T follicular helper cell (primary cell): ENCODE results near the gene NEK1.
"Not testable (repeated sequence)": the region's sequence is repeated elsewhere in the genome, so short reads cannot be mapped to it uniquely, and the experiment has no call there.

Experiments
- DNase-seq: peaks from one replicate; pipeline ENCODE4 v3.0.0-alpha.2; 2020; ENCODE audit warnings: low read depth

Gene NEK1

DNA sequence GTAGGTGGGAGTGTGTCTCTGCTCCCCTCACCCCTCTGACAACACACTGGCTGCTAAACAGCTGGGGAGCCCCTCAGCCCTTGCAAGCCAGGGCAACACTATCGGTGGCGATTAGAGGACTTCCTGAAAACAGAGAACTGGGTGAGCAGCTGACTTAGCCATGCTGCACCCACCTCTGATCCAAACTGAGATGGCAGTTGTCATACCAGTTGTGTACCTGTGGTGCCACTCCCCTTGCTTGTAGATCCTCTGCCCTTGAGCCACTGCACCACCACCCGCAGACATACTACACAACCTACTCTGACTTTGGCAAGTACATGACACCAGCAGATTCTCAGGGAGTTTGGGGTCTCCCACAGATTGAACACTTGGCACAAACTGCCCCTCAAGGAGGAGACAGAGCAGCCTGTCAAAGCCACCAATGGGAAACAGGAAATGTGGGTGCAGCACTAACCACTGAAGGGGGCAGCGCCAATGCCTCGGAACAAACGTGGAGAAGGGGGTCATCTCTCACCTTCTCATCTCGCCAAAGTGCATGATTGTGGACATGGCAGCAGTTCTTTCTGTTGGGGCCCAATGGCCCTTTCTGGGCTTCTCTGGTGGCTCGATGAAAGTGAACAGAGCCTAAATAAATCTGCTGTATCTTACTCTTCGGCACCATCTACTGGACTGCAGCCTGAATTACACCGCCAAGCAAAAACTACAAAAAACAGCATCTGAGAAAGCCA, 119.8 kb downstream of the NEK1 start:
- DNase-seq = no peak

DNA sequence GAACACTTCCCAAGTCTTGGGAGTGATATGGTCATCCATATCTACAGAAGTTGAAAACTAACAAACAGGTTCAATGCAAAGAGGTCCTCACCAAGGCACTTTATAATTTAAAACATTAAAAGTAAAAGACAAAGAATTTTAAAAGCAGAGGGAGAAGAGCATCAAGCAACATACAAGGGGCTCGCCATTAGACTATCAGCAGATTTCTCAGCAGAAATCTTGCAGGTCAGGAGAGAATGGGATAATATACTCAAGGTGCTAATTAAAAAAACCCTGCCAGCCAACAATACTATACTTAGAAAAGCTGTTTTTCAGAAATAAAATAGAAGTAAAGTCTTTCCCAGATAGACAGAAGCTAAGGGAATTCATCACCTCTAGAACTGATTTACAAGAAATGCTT, 121.2 kb downstream of the NEK1 start:
- DNase-seq = no peak

DNA sequence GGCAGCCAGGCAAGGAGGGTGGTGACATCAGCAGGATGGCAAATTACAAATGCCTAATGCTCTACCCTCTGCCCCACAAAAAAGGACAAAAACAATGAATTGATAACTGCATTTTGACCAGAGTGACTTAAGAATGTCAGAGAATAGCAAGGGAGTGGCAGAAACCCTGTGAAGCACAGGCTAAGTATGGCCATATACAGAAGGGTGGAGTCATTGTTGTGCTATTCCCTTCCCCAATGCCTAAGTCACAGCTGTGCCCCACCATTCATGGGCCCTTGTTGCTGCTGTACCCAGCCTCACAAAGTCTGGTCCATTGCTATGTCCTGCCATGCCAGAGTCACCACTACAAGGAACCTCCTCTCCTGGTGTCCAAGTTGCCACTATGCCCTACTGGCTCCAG, 123.1 kb downstream of the NEK1 start:
- no peak for DNase-seq

DNA sequence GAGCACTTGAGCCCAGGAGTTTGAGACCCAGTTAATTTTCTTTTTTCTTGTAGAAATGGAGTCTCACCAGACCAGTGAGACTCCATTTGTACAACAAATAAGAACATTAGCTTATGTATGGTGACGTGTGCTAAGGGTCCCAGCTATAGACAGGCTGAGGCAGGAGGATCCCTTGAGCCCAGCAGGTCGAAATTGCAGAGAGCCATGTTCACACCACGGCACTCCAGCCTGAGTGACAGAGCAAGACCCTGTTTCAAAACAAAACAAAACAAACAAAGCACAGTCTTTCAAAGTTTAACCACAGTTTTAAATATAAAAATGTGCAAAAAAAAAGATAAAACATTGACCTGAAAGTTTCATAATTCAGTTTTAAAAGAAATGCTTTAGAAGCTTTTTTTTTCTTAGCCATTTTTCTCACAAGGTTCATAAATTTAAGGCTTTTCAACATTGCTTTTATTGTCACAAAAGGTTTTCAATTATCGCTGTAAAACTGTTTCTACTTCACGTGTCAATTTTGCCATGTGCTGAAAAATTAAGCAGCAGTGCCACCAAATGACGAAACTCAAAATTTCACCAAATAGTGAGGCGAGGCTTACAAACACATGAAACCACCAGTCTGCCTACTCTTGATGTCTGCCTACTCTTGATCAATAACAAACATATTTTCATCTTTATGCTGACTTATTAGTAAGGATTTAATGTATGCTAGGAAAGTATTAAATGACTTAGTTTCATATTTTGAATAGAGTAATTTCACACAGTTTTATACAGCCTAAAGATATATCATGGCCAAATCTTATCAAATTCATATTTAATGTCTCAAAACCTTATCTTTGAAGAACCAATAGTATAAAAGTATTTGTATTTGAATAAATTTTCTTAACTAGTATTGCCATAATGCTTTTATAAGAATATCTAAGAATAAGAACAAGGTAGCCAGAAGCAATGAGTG, 126.3 kb downstream of the NEK1 start:
- no peak for DNase-seq

DNA sequence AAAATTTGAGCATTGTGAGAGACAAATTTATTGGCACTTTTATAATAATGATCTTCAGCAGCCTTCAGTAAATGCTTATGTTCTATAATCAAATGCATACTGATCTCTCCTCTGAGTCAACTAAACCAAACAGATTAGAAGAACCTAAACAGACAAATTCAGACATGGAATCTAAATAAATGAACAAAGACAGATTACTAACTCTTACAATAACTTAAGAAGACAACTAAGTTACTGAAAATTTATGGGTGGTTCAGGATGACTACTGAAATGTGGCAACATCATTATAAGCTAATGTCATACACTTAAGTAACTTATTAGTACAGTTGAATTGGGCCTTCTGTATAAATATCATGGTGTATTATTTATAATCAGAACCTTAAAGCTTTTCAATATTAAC, 127.3 kb downstream of the NEK1 start:
- DNase-seq = no peak

DNA sequence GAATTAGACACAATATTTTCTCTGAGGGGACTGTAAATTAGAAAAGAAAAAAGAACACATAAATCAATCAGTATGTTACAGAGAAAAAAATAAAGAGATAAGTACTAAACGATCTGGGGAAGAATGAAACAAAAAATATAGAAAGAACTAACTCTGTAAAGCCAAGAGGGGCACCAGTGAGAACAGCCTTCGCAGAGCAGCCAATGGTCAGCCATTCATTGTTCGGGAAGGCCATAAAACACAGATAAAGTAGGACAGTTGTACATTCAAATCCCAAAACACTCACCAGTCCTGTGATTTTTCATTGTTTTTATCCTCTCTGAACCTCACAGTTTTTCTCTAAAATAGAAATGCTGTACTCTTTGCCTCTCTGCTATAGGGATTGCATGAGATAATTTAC, 127.9 kb downstream of the NEK1 start:
- DNase-seq = no peak

DNA sequence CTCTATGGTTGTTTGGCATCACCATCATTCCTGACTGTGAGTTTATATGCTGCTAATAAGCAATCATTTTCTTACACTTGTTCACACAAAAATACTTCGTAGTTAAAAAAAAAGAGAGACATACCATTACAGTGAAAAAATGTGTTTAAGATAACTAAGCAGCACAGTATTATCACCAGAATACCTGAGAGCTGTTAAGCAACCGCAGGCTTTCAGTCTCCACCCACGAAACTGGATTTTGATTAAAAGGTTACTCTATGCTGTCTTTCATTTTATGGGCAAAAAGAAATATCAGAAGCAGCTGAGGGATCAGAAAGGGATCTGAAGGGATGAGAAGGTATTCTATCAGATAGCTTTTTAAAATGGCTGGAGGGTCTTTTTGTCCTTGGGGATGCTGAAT, 148.3 kb downstream of the NEK1 start:
- DNase-seq = no peak

DNA sequence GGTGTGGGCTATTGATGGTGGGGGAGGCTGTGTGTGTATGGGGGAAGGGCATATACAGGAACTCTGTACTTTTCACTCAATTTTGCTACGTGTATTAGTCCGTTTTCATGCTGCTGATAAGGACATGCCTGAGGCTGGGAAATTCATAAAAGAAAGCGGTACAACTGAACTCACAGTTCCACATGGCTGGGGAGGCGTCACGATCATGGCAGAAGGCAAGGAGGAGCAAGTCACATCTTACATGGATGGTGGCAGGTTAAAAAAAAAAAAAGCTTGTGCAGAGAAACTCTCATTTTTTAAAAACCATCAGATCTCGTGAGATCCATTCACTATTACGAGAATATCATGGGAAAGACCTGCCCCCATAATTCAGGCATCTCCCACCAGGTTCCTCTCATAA, 152.3 kb downstream of the NEK1 start:
- no peak for DNase-seq

DNA sequence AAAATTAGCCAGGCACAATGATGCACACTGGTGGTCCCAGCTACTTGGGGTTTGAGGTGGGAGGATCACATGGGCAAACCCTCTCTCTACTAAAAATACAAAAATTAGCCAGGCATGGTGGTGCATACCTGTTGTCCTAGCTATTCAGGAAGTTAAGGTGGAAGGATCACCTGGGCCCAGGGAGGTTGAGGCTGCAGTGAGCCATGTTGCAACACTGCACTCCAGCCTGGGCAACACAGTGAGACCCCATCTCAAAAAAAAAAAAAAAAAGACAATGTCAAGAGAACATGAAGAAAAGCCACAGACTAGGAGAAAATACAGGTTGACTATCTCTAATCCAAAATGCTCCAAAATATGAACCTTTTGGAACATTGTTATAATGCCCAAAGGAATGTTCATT, 153.8 kb downstream of the NEK1 start:
- DNase-seq = no peak

DNA sequence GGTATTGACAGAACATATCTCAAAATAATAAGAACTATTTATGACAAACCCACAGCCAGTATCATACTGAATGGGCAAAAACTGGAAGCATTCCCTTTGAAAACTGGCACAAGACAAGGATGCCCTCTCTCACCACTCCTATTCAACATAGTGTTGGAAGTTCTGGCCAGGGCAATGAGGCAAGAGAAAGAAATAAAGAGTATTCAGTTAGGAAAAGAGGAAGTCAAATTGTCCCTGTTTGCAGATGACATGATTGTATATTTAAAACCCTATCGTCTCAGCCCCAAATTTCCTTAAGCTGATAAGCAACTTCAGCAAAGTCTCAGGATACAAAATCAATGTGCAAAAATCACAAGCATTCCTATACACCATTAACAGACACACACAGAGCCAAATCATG, 159.7 kb downstream of the NEK1 start:
- DNase-seq = not testable (repeated sequence)

DNA sequence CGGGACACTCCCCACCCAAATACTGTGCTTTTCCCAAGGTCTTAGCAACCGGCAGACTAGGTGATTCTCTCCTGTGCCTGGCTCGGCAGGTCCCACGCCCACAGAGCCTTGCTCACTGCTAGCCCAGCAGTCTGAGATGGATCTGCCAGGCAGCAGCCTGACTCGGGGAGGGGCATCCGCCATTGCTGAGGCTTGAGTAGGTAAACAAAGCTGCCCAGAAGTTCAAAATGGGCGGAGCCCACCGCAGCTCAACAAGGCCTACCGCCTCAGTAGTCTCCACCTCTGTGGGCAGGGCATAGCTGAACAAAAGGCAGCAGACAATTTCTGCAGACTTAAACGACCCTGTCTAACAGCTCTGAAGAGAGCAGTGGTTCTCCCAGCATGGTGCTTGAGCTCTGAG, 163.4 kb downstream of the NEK1 start:
- DNase-seq = not testable (repeated sequence)

DNA sequence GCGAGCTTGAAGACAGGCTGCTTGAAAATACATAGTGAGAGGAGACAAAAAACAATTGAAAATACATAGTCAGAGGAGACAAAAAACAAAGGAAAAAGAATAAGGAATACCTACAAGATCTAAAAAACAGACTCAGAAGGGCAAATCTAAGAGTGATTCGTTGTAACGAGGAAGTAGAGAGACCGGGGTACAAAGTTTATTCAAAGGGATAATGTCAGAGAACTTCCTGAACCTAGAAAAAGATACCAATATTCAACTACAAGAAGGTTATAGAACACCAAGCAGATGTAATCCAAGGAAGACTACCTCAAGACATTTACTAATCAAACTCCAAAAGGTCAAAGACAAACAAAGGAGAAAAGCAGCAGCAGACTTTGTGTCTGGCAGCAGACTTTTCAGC, 165.6 kb downstream of the NEK1 start:
- DNase-seq = no peak

DNA sequence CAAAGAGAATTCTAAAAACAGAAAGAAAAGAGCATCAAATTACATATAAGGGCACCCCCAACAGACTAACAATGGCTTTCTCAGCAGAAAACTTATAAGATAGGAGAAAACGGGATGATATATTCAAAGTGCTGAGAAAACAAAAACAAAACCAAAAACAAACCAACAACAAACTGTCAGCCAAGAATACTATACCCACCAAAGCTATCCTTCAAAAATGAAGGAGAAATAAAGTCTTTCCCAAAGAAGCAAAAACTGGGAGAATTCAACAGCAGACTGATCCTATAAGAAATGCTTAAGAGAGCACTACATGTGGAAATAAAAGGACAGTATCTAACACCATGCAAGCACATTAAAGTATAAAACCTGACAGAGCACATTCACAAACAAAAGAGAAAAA, 168.6 kb downstream of the NEK1 start:
- DNase-seq = no peak

DNA sequence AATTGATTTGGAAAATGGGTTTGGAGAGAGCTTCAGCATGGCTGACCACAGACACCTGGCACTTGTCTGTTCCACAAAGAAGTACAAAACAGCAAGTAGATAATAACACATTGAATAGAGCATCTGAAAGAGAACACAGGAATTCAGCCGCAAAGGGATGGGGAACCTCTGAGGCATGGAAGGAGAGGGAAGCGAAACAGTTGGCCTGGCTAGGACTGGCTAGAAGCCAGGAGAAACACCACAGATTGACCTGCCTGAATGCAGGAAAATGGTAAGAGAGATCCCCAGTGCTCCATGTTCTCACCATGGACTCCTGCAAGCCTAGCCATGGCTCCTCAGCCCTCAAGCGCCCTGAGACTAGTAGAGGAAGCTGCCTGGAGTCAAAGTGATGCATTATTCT, 171.9 kb downstream of the NEK1 start:
- no peak for DNase-seq

DNA sequence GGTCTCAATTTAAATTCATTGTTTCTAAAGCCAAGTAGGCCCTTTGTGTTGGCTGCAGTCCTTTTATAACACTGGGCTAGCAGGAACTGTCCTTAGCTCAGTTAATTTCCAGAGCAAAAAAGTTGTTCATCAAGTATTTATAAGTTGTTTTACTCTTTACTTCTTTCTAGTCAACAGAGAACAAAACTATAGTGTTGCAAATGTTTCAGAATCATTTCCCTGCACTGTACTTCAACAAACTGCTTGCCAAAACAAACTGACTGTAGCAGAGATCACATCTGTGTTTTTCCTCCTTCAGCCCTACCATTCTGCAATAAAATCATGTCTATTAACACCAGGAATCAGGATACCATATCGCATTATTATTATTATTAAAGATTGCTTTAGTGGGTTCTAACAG, 173.1 kb downstream of the NEK1 start:
- DNase-seq = no peak

DNA sequence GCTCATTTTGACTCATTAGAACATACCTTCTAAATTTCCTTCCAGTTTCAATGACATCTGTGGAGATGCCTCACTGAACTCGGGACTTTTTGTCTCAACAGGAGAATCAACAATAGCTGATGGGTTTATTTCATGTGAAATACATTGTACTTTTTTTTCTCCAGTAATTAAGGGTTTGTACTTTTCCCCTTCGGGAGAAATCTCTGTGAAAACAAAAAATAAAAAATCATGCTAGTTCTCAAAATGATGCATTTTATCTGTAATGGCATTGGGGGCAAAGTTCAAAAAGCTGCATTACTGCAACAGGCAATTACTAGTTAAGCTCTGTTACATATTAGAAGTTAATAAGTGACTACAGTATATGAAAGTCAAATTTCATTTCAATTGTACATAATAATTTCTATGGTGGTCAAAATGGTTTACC, 174.3 kb downstream of the NEK1 start:
- no peak for DNase-seq

DNA sequence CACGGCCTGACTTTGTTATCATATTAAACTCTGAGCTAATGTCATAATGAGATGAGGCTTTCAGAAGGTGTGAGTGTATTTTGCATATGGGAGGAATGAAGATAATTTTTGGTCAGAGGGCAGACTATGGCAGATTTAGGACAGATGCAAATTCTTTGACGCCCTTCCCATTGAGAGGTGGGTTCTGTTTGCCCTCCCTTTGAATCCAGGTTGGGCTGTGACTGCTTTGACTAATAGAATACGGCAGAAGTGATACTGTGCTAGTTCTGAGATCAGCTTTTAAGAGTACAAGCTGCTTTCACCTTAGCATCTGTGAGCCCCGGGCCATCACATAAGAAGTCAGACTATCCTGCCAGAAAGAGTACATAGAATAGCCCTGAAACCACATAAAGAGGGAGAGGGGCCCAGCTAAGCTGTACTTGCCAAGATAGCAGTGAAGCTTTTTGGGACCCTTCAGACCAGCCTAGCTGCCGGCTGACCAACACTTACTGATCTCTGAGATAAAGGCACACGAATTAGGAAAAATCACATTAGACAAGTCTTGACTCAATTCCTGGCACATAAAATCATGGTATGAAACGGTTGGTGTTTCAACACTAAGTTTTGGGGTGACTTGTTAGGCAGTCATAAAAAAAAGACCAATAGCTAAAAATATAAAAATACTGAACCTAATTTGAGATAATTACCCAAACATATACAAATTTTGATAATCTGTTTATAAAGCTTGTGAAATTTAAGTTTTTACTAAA, 174.9 kb downstream of the NEK1 start:
- no peak for DNase-seq

DNA sequence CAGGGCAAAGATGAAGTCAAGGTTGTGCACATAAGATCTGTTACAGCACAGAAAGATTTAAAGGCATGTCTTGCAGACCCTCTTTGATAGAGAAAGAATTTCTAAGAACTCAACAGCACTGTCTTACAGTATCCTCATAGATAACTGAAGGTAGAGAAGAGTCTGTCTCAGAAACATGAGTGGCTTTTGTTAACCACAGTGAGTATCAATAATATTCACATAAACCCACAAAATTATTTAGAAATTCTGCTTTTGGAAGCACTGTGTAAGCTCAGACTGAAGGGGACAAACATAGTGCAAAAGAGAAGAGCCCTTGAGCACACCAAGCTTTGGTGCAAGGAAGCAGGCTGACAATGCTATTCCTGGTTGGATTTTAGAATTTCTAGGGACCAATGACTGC, 175.6 kb downstream of the NEK1 start:
- DNase-seq = no peak

DNA sequence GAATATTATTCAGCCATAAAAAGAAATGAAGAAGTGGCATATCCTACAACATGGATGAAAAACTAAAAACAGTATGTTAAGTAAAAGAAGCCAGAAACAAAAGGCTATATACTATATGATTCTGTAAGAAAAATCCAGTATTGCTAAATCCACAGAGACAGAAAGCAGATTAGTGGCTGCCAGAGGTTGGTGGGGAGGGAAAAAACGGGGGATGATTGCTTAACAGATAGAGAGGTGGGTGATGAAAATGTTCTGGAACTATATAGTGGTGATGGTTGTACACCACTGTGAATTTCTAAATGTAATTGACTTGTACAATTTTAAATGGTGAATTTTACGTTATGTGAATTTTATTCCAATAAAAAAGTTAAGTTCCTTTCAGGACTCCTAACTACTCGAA, 184.0 kb downstream of the NEK1 start:
- no peak for DNase-seq

DNA sequence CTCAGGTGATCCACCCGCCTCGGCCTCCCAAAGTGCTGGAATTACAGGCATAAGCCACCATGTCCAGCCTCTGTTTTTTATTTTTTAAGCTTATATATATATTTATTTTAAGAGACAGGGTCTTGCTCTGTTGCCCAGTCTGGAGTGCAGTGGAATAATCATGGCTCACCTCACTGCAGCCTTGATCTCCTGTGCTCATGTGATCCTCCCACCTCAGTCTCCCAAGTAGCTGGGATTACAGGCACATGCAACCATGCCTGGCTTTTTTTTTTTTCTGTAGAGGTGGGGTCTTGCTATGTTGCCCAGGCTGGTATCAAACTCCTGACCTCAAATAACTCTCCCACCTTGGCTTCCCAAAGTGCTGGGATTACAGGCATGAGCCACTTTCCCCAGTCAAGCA, 184.7 kb downstream of the NEK1 start:
- not testable (repeated sequence) for DNase-seq

DNA sequence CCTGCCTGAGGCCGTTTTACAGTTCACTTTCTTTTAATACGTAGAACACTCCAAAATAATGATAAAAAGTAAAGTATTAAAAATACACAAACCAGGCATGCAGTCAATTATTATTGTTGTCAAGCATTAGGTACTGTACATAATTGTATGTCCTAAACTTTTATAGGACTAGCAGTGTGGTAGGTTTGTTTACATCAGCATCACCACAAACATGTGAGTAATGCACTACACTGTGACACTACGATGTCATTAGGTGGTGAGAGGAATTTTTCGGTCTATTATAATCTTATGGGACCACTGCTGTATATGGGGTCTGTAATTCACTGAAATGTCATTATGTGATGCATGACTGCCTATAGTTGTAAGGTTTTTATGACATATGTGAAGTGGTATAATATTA, 192.1 kb downstream of the NEK1 start:
- DNase-seq = no peak

DNA sequence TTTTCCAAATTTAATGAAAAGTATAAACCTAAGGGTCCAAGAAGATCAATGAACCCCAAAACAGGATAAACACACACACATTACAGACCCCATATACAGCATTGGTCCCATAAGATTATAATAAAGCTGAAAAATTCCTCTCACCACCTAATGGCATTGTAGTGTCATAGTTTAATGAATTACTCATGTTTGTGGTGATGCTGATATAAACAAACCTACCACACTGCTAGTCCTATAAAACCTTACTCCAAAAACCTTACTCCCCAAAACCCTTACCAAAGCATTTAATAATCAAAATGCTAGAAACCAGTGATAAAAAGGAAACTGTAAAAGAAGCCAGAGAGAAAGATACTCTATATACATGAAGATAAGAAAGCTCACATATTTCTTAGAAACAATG, 193.5 kb downstream of the NEK1 start:
- no peak for DNase-seq
